Mononuclear cell (primary cell): ENCODE data around the gene SIGLEC6. TPM values are rescaled to one million over a fixed set of nuclear protein-coding genes. Genes with fewer than 3 reads are reported as not detected.

Experiments used
- H3K27me3 ChIP-seq: 2 replicates; pipeline ENCODE4 v1.6.0; 2011; ENCODE audit warnings: low read length, control low read depth; ENCODE audit not compliant: insufficient read depth
- H3K4me1 ChIP-seq: 2 replicates; pipeline ENCODE4 v1.5.1; 2011; ENCODE audit warnings: mild to moderate bottlenecking, low read length, control low read depth; ENCODE audit not compliant: insufficient read depth
- H3K4me3 ChIP-seq: 2 replicates; pipeline ENCODE4 v1.5.1; 2011; ENCODE audit warnings: mild to moderate bottlenecking, low read length, moderate library complexity
- H3K9me3 ChIP-seq: 2 replicates; pipeline ENCODE4 v1.5.1; 2011; ENCODE audit warnings: low read depth, mild to moderate bottlenecking, control low read depth, low read length
- total RNA-seq: library from RNA; depleted of rRNA; stranded (reverse); fragments of >200 nt; gene quantifications from one replicate; pipeline ENCODE4 v1.2.3, GENCODE V29; 2012

SIGLEC6 gene
- total RNA-seq, 1 donor = 0.84 TPM

DNA sequence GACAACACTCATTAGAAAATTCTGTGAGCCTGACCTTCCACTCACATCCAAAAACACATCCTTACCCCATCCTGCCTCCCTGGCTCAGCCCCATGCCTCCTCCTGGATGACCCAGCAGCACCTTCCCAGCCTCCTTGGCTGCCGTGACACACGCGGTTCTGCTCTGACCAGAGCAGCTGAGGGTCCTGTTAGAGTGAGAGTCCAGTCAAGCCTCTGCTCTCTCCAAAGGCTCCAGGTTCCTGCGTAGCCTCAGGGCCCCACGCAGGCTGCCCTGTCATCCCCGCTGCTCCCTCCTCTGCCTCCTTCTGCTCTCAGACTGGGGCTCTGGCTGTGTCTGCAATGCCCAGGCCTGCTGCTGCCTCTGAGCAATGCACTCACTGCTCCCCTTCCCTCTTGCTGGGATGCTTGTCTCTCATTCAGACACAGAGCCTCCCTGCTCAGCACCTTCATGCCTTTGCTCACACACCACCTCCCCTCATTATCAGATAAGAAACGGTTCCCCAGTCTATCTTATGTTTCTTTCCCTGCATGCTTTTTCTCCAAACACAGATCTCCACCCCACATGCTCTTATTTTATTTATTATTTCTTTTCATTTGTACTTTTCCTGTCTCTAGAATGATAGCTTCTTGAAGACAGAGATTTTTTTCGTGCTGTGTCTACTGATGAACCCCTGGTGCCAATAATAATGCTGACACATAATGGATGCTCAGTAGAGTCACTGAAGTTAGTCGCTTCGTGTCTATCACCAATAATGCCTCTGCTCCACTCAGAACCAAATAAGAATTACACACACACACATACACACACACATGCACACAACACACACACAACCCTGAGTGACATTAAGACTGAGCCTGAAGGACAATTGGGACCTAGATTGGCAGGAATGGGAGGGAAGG lies 10.2 kb upstream of the SIGLEC6 start:
- H3K4me3 ChIP-seq = no peak overlapping the region
- H3K27me3 ChIP-seq = peaks cover 12% of the 10 kb centered on the region
- no peaks in the 10 kb centered on the region for H3K9me3 ChIP-seq
- H3K4me1 ChIP-seq = peaks cover 14% of the 10 kb centered on the region

DNA sequence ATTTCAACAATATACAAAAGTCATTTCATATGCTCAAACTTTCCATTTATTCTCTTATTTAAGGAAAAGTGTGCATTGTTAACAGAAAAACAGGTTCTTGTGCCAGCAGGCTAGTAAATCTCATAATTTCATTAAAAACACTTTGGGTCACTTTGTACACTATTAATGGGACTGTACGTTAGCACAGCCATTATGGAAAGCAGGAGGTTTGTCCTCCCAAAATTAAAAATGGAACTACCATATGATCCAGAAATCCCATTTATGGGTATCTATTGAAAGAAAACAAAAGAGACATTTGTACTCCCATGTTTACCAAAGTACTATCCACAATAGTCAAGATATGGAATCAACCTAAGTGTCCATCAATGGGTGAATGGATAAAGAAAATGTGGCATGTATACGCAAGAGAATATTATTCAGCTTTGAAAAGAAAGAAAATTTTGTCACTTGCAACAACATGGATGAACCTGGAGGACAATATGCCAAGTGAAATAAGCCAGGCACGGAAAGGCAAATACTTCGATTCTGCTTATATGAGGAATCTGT lies 8.4 kb upstream of the SIGLEC6 start:
- H3K9me3 ChIP-seq = no peaks in the 10 kb centered on the region
- no peaks in the 10 kb centered on the region for H3K4me1 ChIP-seq
- peaks cover 7% of the 10 kb centered on the region for H3K27me3 ChIP-seq
- no peak overlapping the region for H3K4me3 ChIP-seq

DNA sequence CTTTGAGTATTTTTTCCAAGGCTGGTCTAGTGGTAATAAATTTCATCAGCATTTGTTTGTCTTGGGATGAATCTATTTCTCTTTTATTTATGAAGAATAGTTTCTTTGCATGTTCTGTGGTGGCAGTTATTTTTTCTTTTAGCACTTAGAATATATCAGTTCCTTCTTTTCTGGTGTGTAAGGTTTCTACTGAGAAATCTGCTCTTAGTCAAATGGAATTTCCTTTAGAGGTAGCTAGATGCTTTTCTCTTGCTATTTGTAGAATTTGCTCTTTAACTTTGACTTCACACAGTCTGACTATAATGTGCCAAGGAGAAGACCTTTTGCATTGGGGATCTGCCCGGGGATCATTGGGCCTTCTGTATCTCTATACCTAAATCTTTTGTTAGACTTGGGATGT lies 4.1 kb upstream of the SIGLEC6 start:
- peaks cover 12% of the 10 kb centered on the region for H3K27me3 ChIP-seq
- H3K4me3 ChIP-seq = no peak overlapping the region
- H3K9me3 ChIP-seq = no peaks in the 10 kb centered on the region
- H3K4me1 ChIP-seq = peaks cover 20% of the 10 kb centered on the region

DNA sequence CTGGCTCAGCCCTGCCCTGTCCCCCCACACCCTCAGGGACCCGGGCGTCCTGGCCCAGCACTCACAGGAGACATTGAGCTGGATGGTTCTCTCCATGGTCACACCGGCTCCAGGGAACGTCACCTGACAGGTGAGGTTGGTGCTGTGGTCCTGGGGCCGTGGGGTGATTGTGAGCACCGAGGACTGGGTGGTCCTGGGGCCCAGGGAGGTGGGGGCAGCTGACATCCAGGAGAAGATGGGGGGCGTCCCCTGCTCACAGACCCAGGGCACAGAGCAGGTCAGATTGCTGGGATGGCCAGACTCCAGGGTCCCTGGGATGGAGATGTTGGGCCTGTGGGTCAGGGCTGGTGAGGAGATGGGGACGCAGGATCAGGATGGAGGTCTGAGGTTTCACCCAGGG lies 854 bp downstream of the SIGLEC6 start:
- no peak overlapping the region for H3K4me3 ChIP-seq

DNA sequence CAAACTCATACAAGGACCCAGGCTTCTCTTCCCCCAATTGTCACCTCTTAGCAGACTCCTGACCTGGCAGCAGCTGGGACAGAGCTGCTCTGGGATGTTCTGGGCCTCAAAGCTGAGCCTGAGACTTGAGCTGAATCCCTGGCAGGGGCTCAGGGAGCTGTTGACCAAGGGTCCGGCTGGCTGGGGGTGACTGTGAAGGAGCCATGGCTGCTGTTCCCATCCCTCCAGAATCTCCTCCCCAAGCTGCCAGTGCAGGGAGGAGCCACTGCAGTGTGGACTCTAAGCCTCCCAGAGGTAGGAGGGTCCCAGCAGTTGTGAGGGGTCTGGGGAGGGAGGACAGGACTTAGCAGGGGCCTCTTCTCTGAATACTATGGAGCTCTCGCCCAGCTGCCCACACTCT lies 2.2 kb downstream of the SIGLEC6 start:
- no peaks in the 10 kb centered on the region for H3K27me3 ChIP-seq
- no peaks in the 10 kb centered on the region for H3K9me3 ChIP-seq
- H3K4me3 ChIP-seq = no peak overlapping the region
- H3K4me1 ChIP-seq = peaks cover 21% of the 10 kb centered on the region

More for the DNA sequence above, 854 bp downstream of the SIGLEC6 start:
- peaks cover 21% of the 10 kb centered on the region for H3K4me1 ChIP-seq
- H3K9me3 ChIP-seq = no peaks in the 10 kb centered on the region
- peaks cover 6% of the 10 kb centered on the region for H3K27me3 ChIP-seq

DNA sequence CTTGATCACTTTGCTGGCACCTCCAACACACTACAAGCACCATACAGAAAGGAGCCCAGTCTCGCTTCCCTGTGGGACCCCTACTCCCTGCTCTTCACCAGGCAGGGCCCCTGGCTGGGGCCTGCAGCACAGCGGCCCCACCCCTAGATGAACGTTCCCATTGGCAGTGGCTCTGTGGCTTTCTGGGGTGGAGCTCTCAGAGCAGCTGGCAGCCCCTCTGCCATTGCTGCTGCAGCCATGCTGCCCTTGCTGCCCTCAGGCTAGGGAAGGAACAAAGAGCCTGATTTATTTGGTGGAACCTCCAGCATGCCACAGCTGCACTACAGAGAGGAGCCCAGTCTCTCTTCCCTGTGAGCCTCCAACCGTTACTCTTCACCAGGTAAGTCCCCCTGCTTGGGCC lies 5.8 kb downstream of the SIGLEC6 start:
- no peaks in the 10 kb centered on the region for H3K9me3 ChIP-seq
- H3K27me3 ChIP-seq = no peaks in the 10 kb centered on the region
- no peak overlapping the region for H3K4me3 ChIP-seq
- peaks cover 3% of the 10 kb centered on the region for H3K4me1 ChIP-seq

DNA sequence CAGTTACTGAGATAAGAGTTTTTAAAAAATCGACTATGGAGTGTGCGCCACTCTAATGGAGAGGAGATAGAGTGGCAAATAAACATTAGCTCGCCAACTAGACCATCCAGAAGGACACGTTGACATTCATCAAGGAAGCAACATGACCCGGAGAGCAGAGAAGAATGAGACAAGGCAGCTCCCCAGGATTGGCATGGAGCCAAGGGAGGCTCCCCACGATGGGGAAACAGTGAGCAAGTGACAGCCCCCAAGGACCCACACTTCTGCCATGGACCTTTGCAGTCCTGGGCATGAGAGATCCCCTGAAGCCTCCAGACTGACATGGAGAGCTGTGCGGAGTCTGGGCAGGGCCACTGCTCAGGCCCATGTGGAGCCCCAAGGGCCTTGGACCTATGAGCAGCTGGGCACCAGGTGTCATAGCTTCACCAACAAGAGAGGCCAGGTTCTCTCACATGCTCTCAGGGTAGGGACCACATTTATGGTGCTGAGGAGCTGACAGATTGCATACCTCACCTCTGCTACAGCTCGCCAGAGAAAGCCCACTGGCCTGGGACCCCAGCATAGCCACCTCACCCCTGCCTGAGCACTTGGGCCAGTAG lies 6.7 kb downstream of the SIGLEC6 start:
- Histone ChIP-seq H3K27me3 (no peaks in the 10 kb centered on the region), H3K4me3 (no peak overlapping the region), H3K9me3 (no peaks in the 10 kb centered on the region), H3K4me1 (no peaks in the 10 kb centered on the region)

DNA sequence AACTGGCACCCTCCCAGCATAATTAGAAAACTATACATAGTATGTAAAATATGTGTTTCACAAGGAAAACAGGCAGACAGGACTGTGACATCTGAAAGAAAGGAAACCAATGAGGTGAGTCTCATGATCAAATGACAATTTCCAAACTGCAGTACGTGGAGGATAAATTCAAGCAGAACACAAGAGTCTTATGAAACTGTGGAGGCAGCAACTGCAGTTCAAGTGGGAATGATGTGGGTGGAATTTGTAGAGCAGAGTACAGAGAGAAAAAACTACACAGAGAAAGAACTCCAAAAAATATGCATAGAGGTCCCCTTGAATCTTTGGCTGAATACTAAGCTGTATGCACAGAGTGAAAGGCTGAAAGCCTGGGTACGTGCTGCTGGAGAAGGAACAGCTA lies 9.7 kb downstream of the SIGLEC6 start:
- no peaks in the 10 kb centered on the region for H3K4me1 ChIP-seq
- no peaks in the 10 kb centered on the region for H3K9me3 ChIP-seq
- no peak overlapping the region for H3K4me3 ChIP-seq
- no peaks in the 10 kb centered on the region for H3K27me3 ChIP-seq

DNA sequence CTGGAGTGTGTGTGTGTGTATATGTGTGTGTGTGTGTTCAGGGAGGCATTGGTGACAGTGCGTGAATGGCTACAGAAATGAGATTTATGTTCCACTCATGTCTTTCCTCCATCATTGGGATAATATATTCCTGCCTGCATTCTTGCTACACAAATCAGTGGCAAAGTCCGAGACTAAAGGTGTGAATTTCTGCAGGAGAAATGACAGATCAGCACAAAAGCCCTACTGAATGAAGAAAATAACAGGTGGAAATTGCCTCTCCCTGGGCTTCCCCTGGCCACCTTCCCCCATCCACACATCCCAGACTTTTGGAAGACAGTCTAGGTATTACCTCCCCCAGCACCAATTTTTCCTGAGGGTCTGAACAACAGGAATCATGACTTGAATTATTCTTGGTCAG lies 10.1 kb downstream of the SIGLEC6 start:
- H3K4me3 ChIP-seq = no peak overlapping the region
- no peaks in the 10 kb centered on the region for H3K9me3 ChIP-seq
- H3K4me1 ChIP-seq = no peaks in the 10 kb centered on the region
- H3K27me3 ChIP-seq = no peaks in the 10 kb centered on the region

DNA sequence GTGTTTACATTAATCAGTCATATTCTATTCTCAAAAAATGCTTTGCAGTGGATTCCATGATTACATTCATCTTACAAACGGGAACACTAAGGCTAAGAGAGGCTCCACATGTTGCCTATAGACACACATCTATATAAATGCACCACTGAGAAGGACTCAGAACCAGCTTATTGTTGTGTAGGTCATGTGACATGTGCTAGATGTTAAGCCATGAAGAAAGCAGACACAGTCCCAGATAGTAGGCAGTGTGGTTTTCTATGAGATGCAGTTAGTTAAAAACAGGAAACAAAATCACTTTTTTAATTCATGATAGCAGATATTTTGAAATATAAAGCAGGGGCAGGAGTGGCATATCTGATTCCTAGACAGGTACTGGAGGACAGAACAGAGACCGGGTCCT lies 10.7 kb downstream of the SIGLEC6 start:
- Histone ChIP-seq H3K4me1 (no peaks in the 10 kb centered on the region), H3K9me3 (no peaks in the 10 kb centered on the region), H3K27me3 (no peaks in the 10 kb centered on the region), H3K4me3 (no peak overlapping the region)

DNA sequence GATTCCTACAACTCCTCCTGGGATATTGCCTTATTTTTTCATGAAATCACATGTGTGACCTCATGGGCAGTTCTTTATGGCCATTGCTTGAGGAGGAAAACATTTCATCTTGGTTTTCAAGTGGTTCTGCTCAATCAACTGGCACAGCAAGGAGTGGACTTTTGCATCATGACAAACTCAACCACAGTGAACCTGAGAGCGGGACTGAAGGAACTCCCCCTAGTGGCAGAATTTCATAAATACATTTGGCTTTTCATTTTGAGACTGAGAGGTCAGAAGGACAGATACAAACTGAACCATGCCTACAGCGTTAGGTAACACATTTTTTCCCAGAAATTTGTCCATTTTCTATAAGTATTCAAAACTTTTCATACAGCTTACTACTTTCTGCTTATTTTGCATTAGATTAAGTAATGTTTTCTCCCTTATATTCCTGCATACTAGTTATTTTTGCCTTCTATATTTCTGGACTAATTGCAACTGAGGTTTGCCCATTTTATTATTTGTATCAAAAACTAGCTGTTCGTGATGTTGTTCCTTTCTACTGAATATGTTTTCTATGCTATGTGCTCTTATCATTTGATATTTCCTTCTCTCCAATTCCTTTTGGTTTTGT lies 16.5 kb downstream of the SIGLEC6 start:
- Histone ChIP-seq H3K9me3 (no peaks in the 10 kb centered on the region), H3K4me1 (peaks cover 9% of the 10 kb centered on the region), H3K4me3 (no peak overlapping the region)

DNA sequence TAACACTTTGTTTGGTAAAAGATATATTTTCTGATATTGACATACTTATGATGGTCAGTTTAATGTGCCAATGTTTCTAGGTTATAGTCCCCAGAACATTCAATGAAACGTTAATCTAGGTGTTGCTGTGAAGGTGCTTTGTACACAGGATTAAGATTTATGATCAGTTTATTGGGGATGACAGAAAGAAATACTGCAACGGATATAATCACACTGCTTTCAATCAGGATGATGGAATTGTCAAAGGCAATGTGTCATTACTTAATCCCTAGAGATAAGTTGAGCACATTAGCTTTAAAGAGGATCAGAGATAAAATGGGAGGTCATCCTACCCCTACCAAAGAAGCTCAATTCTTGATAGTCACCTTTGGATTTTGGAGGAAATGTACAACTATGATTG lies 17.5 kb downstream of the SIGLEC6 start:
- Histone ChIP-seq H3K4me3 (no peak overlapping the region), H3K4me1 (peaks cover 19% of the 10 kb centered on the region), H3K27me3 (no peaks in the 10 kb centered on the region), H3K9me3 (no peaks in the 10 kb centered on the region)

More for the DNA sequence above, 16.5 kb downstream of the SIGLEC6 start:
- no peaks in the 10 kb centered on the region for H3K27me3 ChIP-seq

DNA sequence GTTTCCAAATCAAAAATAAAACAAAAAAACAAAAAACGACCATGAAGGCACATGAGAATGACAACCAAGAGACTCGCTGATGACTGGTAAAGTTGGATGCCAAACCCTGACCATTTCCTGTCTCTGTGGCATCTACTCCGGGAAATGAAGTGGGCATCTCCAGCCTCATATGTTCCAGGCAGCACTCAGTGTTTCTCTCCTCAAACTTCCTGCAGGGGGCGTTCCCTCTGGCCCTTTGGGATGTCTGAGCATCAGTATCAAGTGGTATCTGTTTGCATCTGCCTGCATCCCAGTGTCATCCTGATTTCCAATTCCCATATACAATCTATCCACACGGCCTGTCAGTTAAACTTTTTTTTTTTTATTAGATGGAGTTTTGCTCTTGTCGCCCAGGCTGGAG lies 20.1 kb downstream of the SIGLEC6 start:
- H3K4me3 ChIP-seq = no peak overlapping the region
- no peaks in the 10 kb centered on the region for H3K27me3 ChIP-seq
- peaks cover 39% of the 10 kb centered on the region for H3K4me1 ChIP-seq
- H3K9me3 ChIP-seq = no peaks in the 10 kb centered on the region

DNA sequence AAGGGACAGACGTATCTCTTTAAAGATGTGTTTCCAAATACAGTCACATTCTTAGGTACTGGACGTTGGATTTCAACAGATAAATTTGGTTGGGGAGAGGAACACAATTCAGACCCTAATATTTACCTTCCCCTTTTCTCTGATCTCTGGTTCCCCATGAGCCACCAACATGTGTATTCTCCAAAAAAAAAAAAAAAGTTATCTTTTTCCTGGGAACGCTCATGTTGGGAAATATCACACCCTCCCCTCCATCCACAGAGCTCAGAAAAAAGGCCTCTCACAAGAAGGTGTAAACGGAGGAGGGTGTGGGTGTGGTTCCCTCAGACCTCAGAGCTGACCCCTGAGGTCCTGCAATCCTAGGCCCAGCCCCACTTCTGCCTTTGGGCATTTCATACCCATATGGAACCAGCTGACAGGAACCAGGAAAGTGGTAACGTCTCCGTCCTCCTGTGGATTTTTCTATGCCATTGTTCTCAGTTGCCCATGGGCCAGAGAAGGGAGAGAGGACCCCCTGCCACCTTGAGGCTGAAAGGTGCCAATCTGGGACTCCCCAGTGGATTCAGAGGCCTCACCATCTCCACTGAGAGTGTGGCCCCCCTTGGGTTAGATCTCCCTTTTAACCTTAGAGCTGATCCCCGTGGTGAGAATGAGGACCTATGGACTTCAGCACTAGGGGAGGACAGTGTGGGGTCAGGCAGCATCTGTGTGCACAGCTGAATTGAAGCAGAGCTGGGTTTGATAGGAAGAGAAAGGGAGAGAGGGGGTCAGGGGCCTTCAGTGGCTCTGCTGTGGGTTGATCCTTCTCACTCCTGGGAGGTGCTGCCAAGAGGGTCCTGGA lies 21.4 kb downstream of the SIGLEC6 start:
- no peak overlapping the region for H3K4me3 ChIP-seq
- no peaks in the 10 kb centered on the region for H3K9me3 ChIP-seq
- H3K27me3 ChIP-seq = no peaks in the 10 kb centered on the region
- H3K4me1 ChIP-seq = peaks cover 39% of the 10 kb centered on the region
